Ectodermal cell (in vitro differentiated cells): Measurements from ENCODE around the gene MFAP3L.

Source experiments
- H3K27ac ChIP-seq: 2 replicates; pipeline ENCODE4 v1.7.0; 2013; ENCODE audit warnings: mild to moderate bottlenecking, low read depth, low read length; ENCODE audit not compliant: insufficient read depth, poor library complexity, severe bottlenecking
- H3K27me3 ChIP-seq: 2 replicates; pipeline ENCODE4 v1.7.0; 2013; ENCODE audit warnings: mild to moderate bottlenecking, low read length; ENCODE audit not compliant: insufficient read depth, control insufficient read depth, poor library complexity, severe bottlenecking
- H3K36me3 ChIP-seq: one replicate; pipeline ENCODE4 v1.7.0; 2013; ENCODE audit warnings: low read length; ENCODE audit not compliant: control insufficient read depth, insufficient read depth
- H3K4me1 ChIP-seq: one replicate; pipeline ENCODE4 v1.7.0; 2013; ENCODE audit warnings: low read length; ENCODE audit not compliant: control insufficient read depth, insufficient read depth
- H3K4me3 ChIP-seq: 2 replicates; pipeline ENCODE4 v1.7.0; 2013; ENCODE audit warnings: low read depth, low read length, control low read depth; ENCODE audit not compliant: insufficient read depth
- H3K9me3 ChIP-seq: 2 replicates; pipeline ENCODE4 v1.7.0; 2013; ENCODE audit warnings: mild to moderate bottlenecking, low read length, moderate library complexity; ENCODE audit not compliant: control insufficient read depth
- WGBS, 2 experiments: methylation state at CpG; one replicate each; pipeline ENCODE4 v1.1.7; 2013; ENCODE audit warnings: missing lambda C conversion rate in 2 of 2; 5-methylcytosine and 5-hydroxymethylcytosine counted together

MFAP3L gene

GRCh38 chr4:170025523-170026252 lies 507 bp downstream of the MFAP3L start:
- Histone ChIP-seq H3K4me3 (peak overlapping the region; percentile 79), H3K36me3 (no peaks in the 10 kb centered on the region), H3K27me3 (peaks cover 45% of the 10 kb centered on the region), H3K27ac (no peak overlapping the region), H3K9me3 (no peaks in the 10 kb centered on the region), H3K4me1 (no peaks in the 10 kb centered on the region)
- WGBS, 2 experiments = 3% methylated on average over 74 of the region's 74 CpGs

- H3K27me3 ChIP-seq = peaks cover 21% of the 10 kb centered on the region
- H3K27ac ChIP-seq = no peak overlapping the region
- H3K4me3 ChIP-seq = no peak overlapping the region
- no peaks in the 10 kb centered on the region for H3K36me3 ChIP-seq
- no peaks in the 10 kb centered on the region for H3K9me3 ChIP-seq
- WGBS, 2 experiments = 80 to 93% methylated on average over 2 of the region's 2 CpGs
- H3K4me1 ChIP-seq = no peaks in the 10 kb centered on the region
Measured at GRCh38 chr4:170022211-170022610, 4.0 kb downstream of the MFAP3L start.

GRCh38 chr4:170017252-170017651 lies 8.9 kb downstream of the MFAP3L start:
- Histone ChIP-seq H3K4me1 (no peaks in the 10 kb centered on the region), H3K36me3 (no peaks in the 10 kb centered on the region)
- WGBS, 2 experiments = 77 to 92% methylated on average over 2 to 3 of the region's 3 CpGs

GRCh38 chr4:170015285-170015684 lies 10.9 kb downstream of the MFAP3L start:
- H3K4me3 ChIP-seq = no peak overlapping the region
- no peaks in the 10 kb centered on the region for H3K9me3 ChIP-seq
- 92 to 100% methylated on average over 4 of the region's 4 CpGs for WGBS, 2 experiments
- no peak overlapping the region for H3K27ac ChIP-seq
- no peaks in the 10 kb centered on the region for H3K27me3 ChIP-seq
- no peaks in the 10 kb centered on the region for H3K4me1 ChIP-seq
- no peaks in the 10 kb centered on the region for H3K36me3 ChIP-seq

More at GRCh38 chr4:170017252-170017651, 8.9 kb downstream of the MFAP3L start:
- H3K4me3 ChIP-seq = no peak overlapping the region
- H3K27ac ChIP-seq = no peak overlapping the region
- no peaks in the 10 kb centered on the region for H3K9me3 ChIP-seq
- H3K27me3 ChIP-seq = no peaks in the 10 kb centered on the region

- H3K36me3 ChIP-seq = no peaks in the 10 kb centered on the region
- no peaks in the 10 kb centered on the region for H3K9me3 ChIP-seq
- H3K27ac ChIP-seq = no peak overlapping the region
- H3K4me3 ChIP-seq = no peak overlapping the region
- no peaks in the 10 kb centered on the region for H3K4me1 ChIP-seq
- WGBS, 2 experiments = 82 to 87% methylated on average over 5 to 6 of the region's 6 CpGs
- no peaks in the 10 kb centered on the region for H3K27me3 ChIP-seq
Measured at GRCh38 chr4:170014359-170015011, 11.7 kb downstream of the MFAP3L start.

- Histone ChIP-seq H3K4me3 (no peak overlapping the region), H3K27me3 (no peaks in the 10 kb centered on the region), H3K9me3 (no peaks in the 10 kb centered on the region), H3K27ac (no peak overlapping the region), H3K36me3 (no peaks in the 10 kb centered on the region), H3K4me1 (no peaks in the 10 kb centered on the region)
- WGBS, 2 experiments = 94 to 100% methylated on average over 2 of the region's 2 CpGs
Measured at GRCh38 chr4:170012629-170012958, 13.6 kb downstream of the MFAP3L start.

GRCh38 chr4:170011921-170012628 lies 14.1 kb downstream of the MFAP3L start:
- no peaks in the 10 kb centered on the region for H3K9me3 ChIP-seq
- H3K27me3 ChIP-seq = no peaks in the 10 kb centered on the region
- H3K36me3 ChIP-seq = no peaks in the 10 kb centered on the region
- 84 to 85% methylated on average over 7 of the region's 7 CpGs for WGBS, 2 experiments
- H3K27ac ChIP-seq = no peak overlapping the region
- H3K4me3 ChIP-seq = no peak overlapping the region
- no peaks in the 10 kb centered on the region for H3K4me1 ChIP-seq

GRCh38 chr4:170009291-170009690 lies 16.9 kb downstream of the MFAP3L start:
- Histone ChIP-seq H3K9me3 (no peaks in the 10 kb centered on the region), H3K4me1 (peaks cover 8% of the 10 kb centered on the region), H3K27me3 (no peaks in the 10 kb centered on the region), H3K27ac (no peak overlapping the region), H3K36me3 (no peaks in the 10 kb centered on the region), H3K4me3 (no peak overlapping the region)
- WGBS, 2 experiments = 93 to 94% methylated on average over 3 to 4 of the region's 4 CpGs

GRCh38 chr4:170008801-170009200 lies 17.4 kb downstream of the MFAP3L start:
- H3K4me1 ChIP-seq = peaks cover 12% of the 10 kb centered on the region

GRCh38 chr4:170008371-170008770 lies 17.8 kb downstream of the MFAP3L start:
- WGBS, 2 experiments = 89 to 95% methylated on average over 2 to 3 of the region's 3 CpGs

More at GRCh38 chr4:170008801-170009200, 17.4 kb downstream of the MFAP3L start:
- H3K27me3 ChIP-seq = no peaks in the 10 kb centered on the region
- no peak overlapping the region for H3K4me3 ChIP-seq
- no peaks in the 10 kb centered on the region for H3K36me3 ChIP-seq
- no peaks in the 10 kb centered on the region for H3K9me3 ChIP-seq
- WGBS, 2 experiments = 93 to 96% methylated on average over 10 of the region's 10 CpGs
- H3K27ac ChIP-seq = no peak overlapping the region

More at GRCh38 chr4:170008371-170008770, 17.8 kb downstream of the MFAP3L start:
- H3K9me3 ChIP-seq = no peaks in the 10 kb centered on the region
- H3K36me3 ChIP-seq = no peaks in the 10 kb centered on the region
- no peak overlapping the region for H3K27ac ChIP-seq
- H3K4me1 ChIP-seq = peaks cover 14% of the 10 kb centered on the region
- no peak overlapping the region for H3K4me3 ChIP-seq
- H3K27me3 ChIP-seq = no peaks in the 10 kb centered on the region
